HCT116 (cell line): ENCODE results near the gene KLK11. TPM values are rescaled to one million over a fixed set of nuclear protein-coding genes. Genes with fewer than 3 reads are reported as not detected.
A peak's percentile ranks its signal among the peaks of the same experiment; 100 is the strongest.

Experiments
- ATAC-seq: fragments of 200-7000 bp; cut with Tn5 transposase; 2 replicates; pipeline ENCODE4 v1.9.1; 2020; ENCODE audit warnings: mild to moderate bottlenecking, moderate library complexity
- BruUV-seq: library from RNA; stranded (reverse); fragments of 400-500 nt; replicated peaks from 2 replicates; lab custom pipeline; 2021; lab: Mats Ljungman, UMichigan
- CTCF ChIA-PET: fragments of 300-600 bp; sonication (Branson Sonifier 250); formaldehyde crosslinking; loops from one replicate; lab custom pipeline; 2021; ENCODE audit warnings: antibody characterized with exemption; lab: Charles Lee
- POLR2A ChIA-PET: fragments of 300-600, 350-600 bp; sonication (Branson Sonifier 250); formaldehyde crosslinking; loops from one replicate; lab custom pipeline; 2021; ENCODE audit warnings: antibody characterized with exemption; lab: Charles Lee
- RAD21 ChIA-PET, 2 experiments: fragments of 300-600 bp; sonication (Branson Sonifier 250); formaldehyde crosslinking; loops; one replicate each; lab custom pipeline; 2023; ENCODE audit warnings: low total read pairs in 2 of 2; ENCODE audit not compliant: uncharacterized antibody in 2 of 2, unreplicated experiment in 2 of 2, low non-redundant PET in 1 of 2; lab: Charles Lee
- DNase-seq: peaks from one replicate; pipeline ENCODE4 v3.0.0-alpha.2; 2010; ENCODE audit warnings: low read depth, low spot score
- H2AFZ ChIP-seq: fragments of 200-600 bp; shearing (Covaris generic), sonication (generic); 2 replicates; pipeline ENCODE4 v1.6.1; 2017; ENCODE audit warnings: low read depth, mixed run types, mixed read lengths, antibody characterized with exemption, low read length; ENCODE audit not compliant: poor library complexity, severe bottlenecking
- H3K27ac ChIP-seq: 2 replicates; pipeline ENCODE4 v1.5.1; 2012; ENCODE audit warnings: low read depth, low read length
- H3K27me3 ChIP-seq: fragments of 200-600 bp; sonication (generic); 2 replicates; pipeline ENCODE4 v1.6.1; 2016; ENCODE audit warnings: mixed run types, low read length, mixed read lengths; ENCODE audit not compliant: insufficient read depth
- H3K36me3 ChIP-seq, 2 experiments: fragments of 200-500 bp in 1 of 2; fragments of 200-600 bp in 1 of 2; sonication (Bioruptor generic) in 1 of 2; sonication (generic) in 1 of 2; 2 replicates each; pipeline versions ENCODE4 v1.5.1 to v1.6.1; 2014 to 2016; ENCODE audit warnings: low read length in 2 of 2, inconsistent platforms in 1 of 2, mixed read lengths in 1 of 2, mixed run types in 1 of 2; ENCODE audit not compliant: insufficient read depth in 2 of 2, control insufficient read depth in 1 of 2
- H3K4me1 ChIP-seq, 2 experiments: fragments of 200-600 bp in 1 of 2; sonication (generic) in 1 of 2; 2 replicates each; pipeline versions ENCODE4 v1.5.1 to v1.6.1; 2012 to 2017; ENCODE audit warnings: low read length in 2 of 2, inconsistent platforms in 1 of 2, mild to moderate bottlenecking in 1 of 2, mixed read lengths in 1 of 2, mixed run types in 1 of 2, moderate library complexity in 1 of 2; ENCODE audit not compliant: insufficient read depth in 2 of 2, control insufficient read depth in 1 of 2
- H3K4me2 ChIP-seq: fragments of 200-600 bp; sonication (generic); 2 replicates; pipeline ENCODE4 v1.6.1; 2017; ENCODE audit warnings: mixed run types, low read length, mixed read lengths
- H3K4me3 ChIP-seq, 2 experiments: fragments of 200-600 bp in 1 of 2; sonication (generic) in 1 of 2; replicated peaks in 1 of 2; 2 replicates each; pipeline ENCODE4 v1.5.1; 2011 to 2016; ENCODE audit warnings: low read length in 2 of 2, control low read depth in 1 of 2, low read depth in 1 of 2, mild to moderate bottlenecking in 1 of 2, mixed read lengths in 1 of 2, mixed run types in 1 of 2
- H3K79me2 ChIP-seq: fragments of 200-600 bp; sonication (generic); 2 replicates; pipeline ENCODE4 v1.6.1; 2017; ENCODE audit warnings: mild to moderate bottlenecking, mixed run types, low read length, moderate library complexity, mixed read lengths; ENCODE audit not compliant: insufficient read depth
- H3K9ac ChIP-seq: fragments of 200-600 bp; sonication (generic); 2 replicates; pipeline ENCODE4 v1.6.1; 2016; ENCODE audit warnings: low read length, mixed read lengths
- H3K9me2 ChIP-seq: fragments of 200-600 bp; sonication (generic), shearing (Covaris generic); 2 replicates; pipeline ENCODE4 v1.6.1; 2017; ENCODE audit warnings: mixed run types, mild to moderate bottlenecking, moderate library complexity; ENCODE audit not compliant: insufficient read depth
- H3K9me3 ChIP-seq, 2 experiments: fragments of 200-500 bp in 1 of 2; fragments of 200-600 bp in 1 of 2; sonication (Bioruptor generic) in 1 of 2; sonication (generic) in 1 of 2; 2 replicates each; pipeline ENCODE4 v1.6.1; 2014 to 2017; ENCODE audit warnings: low read length in 2 of 2, mixed read lengths in 2 of 2, inconsistent platforms in 1 of 2, low read depth in 1 of 2, mild to moderate bottlenecking in 1 of 2, mixed run types in 1 of 2, moderate library complexity in 1 of 2; ENCODE audit not compliant: control insufficient read depth in 1 of 2, insufficient read depth in 1 of 2
- H4K20me1 ChIP-seq: fragments of 200-600 bp; sonication (generic), shearing (Covaris generic); 2 replicates; pipeline ENCODE4 v1.6.1; 2017; ENCODE audit warnings: mixed run types, mild to moderate bottlenecking, moderate library complexity; ENCODE audit not compliant: insufficient read depth
- EGR1 ChIP-seq: IDR thresholded peaks from 2 replicates; pipeline ENCODE4 v1.6.1; 2012; ENCODE audit warnings: low read depth
- ELF1 ChIP-seq: IDR thresholded peaks from 2 replicates; pipeline ENCODE4 v1.6.1; 2012; ENCODE audit warnings: low read depth, borderline replicate concordance
- EZH2phosphoT487 ChIP-seq: fragments of 200-600 bp; IDR thresholded peaks from 2 replicates; pipeline ENCODE4 v1.6.1; 2018; ENCODE audit warnings: antibody characterized with exemption, borderline replicate concordance
- JUND ChIP-seq: IDR thresholded peaks from 2 replicates; pipeline ENCODE4 v1.6.1; 2012
- POLR2AphosphoS5 ChIP-seq: IDR thresholded peaks from 2 replicates; pipeline ENCODE4 v1.6.1; 2011; ENCODE audit warnings: mild to moderate bottlenecking, low read depth, low read length, moderate library complexity
- RAD21 ChIP-seq: IDR thresholded peaks from 2 replicates; pipeline ENCODE4 v1.6.1; 2012; ENCODE audit warnings: low read depth, mild to moderate bottlenecking
- SP1 ChIP-seq: IDR thresholded peaks from 2 replicates; pipeline ENCODE4 v1.6.1; 2012; ENCODE audit warnings: low read depth
- SRF ChIP-seq: IDR thresholded peaks from 2 replicates; pipeline ENCODE4 v1.6.1; 2012; ENCODE audit warnings: low read depth
- ZFX ChIP-seq: fragments of 450-650 bp; IDR thresholded peaks from 2 replicates; pipeline ENCODE4 v1.6.1; 2017
- ZNF274 ChIP-seq: fragments of 200-500 bp; sonication (Bioruptor generic); IDR thresholded peaks from 2 replicates; pipeline ENCODE4 v1.6.1; 2014; ENCODE audit warnings: mild to moderate bottlenecking, low read depth, low read length, inconsistent platforms
- intact Hi-C: fragments of 100-400 bp; cut with micrococcal nuclease; formaldehyde crosslinking; loops from 2 replicates; pipeline ENCODE4 v1.10.0; 2022
- total RNA-seq: library from RNA; stranded (reverse); gene quantifications from one replicate; pipeline ENCODE4 v1.2.1, GENCODE V29; 2021; ENCODE audit not compliant: unreplicated experiment

KLK11 gene
- total RNA-seq, 1 experiment from 2014 or later: not detected

DNA sequence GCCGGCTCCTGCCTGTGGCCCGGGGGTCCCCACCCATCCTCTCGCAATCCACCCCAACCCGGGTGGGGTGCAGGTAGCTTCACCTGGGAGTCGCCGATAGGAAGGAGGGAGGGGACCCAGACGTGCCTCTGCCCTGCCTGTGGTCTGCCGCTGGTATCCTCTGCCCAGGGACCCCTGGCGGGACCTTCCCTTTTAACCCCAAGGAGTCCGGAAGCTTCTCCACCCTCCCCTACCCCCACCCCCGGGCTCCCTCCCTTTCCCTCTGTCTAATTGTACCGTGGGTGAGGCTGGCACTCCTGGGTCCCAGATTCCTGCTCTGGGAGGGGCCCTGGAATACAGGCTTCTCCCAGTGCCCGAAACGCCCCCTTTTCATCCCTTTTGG is 6.9 kb downstream of the KLK11 start, which contains the start of gene KLK10:
TSS of gene KLK10 (minus strand) at position 166 of the 382 bp plus-strand sequence. CDS start 579 bp downstream, outside the sequence.
- DNase-seq (no peak), ATAC-seq (0 out of 2 replicates have a peak, but pooled peaks have one; percentile 2)
- Histone ChIP-seq H3K79me2 (no peaks in the 10 kb centered on the region), H3K4me3 (peak within 1 kb of the TSS; percentile 60 to 73), H3K27ac (peak within 1 kb of the TSS; percentile 79), H3K36me3 (no peaks in the 10 kb centered on the region), H3K4me2 (peak within 1 kb of the TSS; percentile 80), H3K27me3 (no peaks in the 10 kb centered on the region), H3K4me1 (peaks cover 18 to 53% of the 10 kb centered on the region in 2 experiments), H2AFZ (no peak within 1 kb of the TSS), H4K20me1 (no peaks in the 10 kb centered on the region), H3K9me2 (no peaks in the 10 kb centered on the region), H3K9me3 (no peaks in the 10 kb centered on the region), H3K9ac (peak within 1 kb of the TSS; percentile 74)
- no TSS peak for BruUV-seq
- CTCF ChIA-PET: interaction anchor here (0.8 to 7.3 kb wide), 6 partner anchors 18 to 114 kb away, joined by 3 to 140 read pairs (median 6); partner anchors contain the start of gene KLK8
- intact Hi-C loops: no loop called here
- RAD21 ChIA-PET: no interaction called here
- POLR2A ChIA-PET: interaction anchor here (1.1 to 5.4 kb wide), 5 partner anchors 8 to 215 kb away, joined by 3 to 49 read pairs (median 5); partner anchors contain the start of gene KLK8
- TF ChIP-seq RAD21 (no peak), SP1 (no peak), EZH2phosphoT487 (no peak), ZFX (no peak), ZNF274 (no peak), SRF (no peak), EGR1 (no peak), JUND (no peak), POLR2AphosphoS5 (no peak), ELF1 (no peak)
- TF ChIP-seq, all 23 proteins: peak for 0
